ENCODE measurements around the gene SPOPL.

Gene SPOPL

DNA sequence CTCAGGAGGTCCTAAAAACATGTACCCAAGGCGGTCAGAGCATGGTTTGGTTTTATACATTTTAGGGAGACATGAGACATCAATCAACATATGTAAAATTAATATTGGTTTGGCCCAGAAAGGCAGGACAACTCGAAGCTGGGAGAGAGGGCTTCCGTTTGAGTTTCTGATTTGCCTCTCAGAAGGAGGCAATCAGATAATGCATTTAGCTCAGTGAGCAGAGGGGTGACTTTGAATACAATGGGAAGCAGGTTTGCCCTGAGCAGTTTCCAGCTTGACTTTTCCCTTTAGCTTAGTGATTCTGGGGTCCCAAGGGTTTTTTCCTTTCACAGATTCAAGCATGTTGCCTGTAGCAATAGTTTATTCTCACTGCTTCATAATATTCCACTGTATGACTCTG lies 12.6 kb downstream of the SPOPL start:
- TF ChIP-seq ZNF211 (tag by site-specific recombination; IDR thresholded peaks at IDR 0.05; ENCODE audit: low read depth): no peak
- TF ChIP-seq, protein P1, sequence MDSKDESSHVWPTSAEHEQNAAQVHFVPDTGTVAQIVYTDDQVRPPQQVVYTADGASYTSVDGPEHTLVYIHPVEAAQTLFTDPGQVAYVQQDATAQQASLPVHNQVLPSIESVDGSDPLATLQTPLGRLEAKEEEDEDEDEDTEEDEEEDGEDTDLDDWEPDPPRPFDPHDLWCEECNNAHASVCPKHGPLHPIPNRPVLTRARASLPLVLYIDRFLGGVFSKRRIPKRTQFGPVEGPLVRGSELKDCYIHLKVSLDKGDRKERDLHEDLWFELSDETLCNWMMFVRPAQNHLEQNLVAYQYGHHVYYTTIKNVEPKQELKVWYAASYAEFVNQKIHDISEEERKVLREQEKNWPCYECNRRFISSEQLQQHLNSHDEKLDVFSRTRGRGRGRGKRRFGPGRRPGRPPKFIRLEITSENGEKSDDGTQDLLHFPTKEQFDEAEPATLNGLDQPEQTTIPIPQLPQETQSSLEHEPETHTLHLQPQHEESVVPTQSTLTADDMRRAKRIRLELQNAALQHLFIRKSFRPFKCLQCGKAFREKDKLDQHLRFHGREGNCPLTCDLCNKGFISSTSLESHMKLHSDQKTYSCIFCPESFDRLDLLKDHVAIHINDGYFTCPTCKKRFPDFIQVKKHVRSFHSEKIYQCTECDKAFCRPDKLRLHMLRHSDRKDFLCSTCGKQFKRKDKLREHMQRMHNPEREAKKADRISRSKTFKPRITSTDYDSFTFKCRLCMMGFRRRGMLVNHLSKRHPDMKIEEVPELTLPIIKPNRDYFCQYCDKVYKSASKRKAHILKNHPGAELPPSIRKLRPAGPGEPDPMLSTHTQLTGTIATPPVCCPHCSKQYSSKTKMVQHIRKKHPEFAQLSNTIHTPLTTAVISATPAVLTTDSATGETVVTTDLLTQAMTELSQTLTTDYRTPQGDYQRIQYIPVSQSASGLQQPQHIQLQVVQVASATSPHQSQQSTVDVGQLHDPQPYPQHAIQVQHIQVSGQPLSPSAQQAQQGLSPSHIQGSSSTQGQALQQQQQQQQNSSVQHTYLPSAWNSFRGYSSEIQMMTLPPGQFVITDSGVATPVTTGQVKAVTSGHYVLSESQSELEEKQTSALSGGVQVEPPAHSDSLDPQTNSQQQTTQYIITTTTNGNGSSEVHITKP (tag by site-specific recombination; IDR thresholded peaks at IDR 0.05): peak; percentile 15; the same call in 1 of the 2 replicates
- TF ChIP-seq ZNF404 (tag by site-specific recombination; IDR thresholded peaks at IDR 0.05): no peak
- peaks cover 12% of the 10 kb centered on the region for H3K4me1 ChIP-seq (ENCODE audit: control insufficient read depth, insufficient read depth, low read length)
- H3K4me3 ChIP-seq (ENCODE audit: low read depth, low read length): no peak overlapping the region
- CTCF ChIA-PET: no interaction called here
- H3K9me3 ChIP-seq (ENCODE audit: control insufficient read depth, insufficient read depth, low read depth, low read length): no peaks in the 10 kb centered on the region
- no peaks in the 10 kb centered on the region for H3K36me3 ChIP-seq (ENCODE audit: control insufficient read depth in 2 of 2, insufficient read depth in 1 of 2, low read length in 2 of 2)
- POLR2A ChIA-PET: no interaction called here
- no peak overlapping the region for H3K27ac ChIP-seq (ENCODE audit: extremely low read depth, low read depth, low read length)

DNA sequence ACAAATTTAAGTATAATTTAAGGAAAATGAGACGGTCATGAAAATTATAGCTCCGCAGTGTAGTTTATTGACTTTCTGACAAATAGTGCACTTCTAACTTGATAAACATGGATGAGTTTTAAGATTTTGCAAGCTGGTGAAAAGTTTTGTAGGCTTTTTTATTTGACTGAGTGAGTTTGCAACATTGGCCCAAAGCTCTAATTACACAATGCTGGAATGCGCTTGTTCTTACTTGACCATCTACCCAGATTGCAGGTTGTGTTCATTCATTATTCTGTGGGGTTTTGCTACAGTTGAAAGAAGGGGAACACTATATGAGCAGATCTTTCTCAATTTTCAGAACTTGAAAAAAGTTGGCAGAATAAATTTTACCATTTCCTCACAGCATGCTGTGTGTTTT lies 13.5 kb downstream of the SPOPL start:
- peaks cover 12% of the 10 kb centered on the region for H3K4me1 ChIP-seq (ENCODE audit: control insufficient read depth, insufficient read depth, low read length)
- ChIA-PET POLR2A (no interaction called here), CTCF (interaction anchor here (0.7 to 0.8 kb wide), 2 partner anchors 14 to 271 kb away, joined by 3 to 4 read pairs; partner anchors contain the start of gene SPOPL)
- TF ChIP-seq, protein P2, sequence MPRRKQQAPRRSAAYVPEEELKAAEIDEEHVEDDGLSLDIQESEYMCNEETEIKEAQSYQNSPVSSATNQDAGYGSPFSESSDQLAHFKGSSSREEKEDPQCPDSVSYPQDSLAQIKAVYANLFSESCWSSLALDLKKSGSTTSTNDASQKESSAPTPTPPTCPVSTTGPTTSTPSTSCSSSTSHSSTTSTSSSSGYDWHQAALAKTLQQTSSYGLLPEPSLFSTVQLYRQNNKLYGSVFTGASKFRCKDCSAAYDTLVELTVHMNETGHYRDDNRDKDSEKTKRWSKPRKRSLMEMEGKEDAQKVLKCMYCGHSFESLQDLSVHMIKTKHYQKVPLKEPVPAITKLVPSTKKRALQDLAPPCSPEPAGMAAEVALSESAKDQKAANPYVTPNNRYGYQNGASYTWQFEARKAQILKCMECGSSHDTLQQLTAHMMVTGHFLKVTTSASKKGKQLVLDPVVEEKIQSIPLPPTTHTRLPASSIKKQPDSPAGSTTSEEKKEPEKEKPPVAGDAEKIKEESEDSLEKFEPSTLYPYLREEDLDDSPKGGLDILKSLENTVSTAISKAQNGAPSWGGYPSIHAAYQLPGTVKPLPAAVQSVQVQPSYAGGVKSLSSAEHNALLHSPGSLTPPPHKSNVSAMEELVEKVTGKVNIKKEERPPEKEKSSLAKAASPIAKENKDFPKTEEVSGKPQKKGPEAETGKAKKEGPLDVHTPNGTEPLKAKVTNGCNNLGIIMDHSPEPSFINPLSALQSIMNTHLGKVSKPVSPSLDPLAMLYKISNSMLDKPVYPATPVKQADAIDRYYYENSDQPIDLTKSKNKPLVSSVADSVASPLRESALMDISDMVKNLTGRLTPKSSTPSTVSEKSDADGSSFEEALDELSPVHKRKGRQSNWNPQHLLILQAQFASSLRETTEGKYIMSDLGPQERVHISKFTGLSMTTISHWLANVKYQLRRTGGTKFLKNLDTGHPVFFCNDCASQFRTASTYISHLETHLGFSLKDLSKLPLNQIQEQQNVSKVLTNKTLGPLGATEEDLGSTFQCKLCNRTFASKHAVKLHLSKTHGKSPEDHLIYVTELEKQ (tag by site-specific recombination; IDR thresholded peaks at IDR 0.05; ENCODE audit: borderline replicate concordance): no peak
- TF ChIP-seq, protein P3, sequence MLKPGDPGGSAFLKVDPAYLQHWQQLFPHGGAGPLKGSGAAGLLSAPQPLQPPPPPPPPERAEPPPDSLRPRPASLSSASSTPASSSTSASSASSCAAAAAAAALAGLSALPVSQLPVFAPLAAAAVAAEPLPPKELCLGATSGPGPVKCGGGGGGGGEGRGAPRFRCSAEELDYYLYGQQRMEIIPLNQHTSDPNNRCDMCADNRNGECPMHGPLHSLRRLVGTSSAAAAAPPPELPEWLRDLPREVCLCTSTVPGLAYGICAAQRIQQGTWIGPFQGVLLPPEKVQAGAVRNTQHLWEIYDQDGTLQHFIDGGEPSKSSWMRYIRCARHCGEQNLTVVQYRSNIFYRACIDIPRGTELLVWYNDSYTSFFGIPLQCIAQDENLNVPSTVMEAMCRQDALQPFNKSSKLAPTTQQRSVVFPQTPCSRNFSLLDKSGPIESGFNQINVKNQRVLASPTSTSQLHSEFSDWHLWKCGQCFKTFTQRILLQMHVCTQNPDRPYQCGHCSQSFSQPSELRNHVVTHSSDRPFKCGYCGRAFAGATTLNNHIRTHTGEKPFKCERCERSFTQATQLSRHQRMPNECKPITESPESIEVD (tag by site-specific recombination; IDR thresholded peaks at IDR 0.05): peak; percentile 39; the same call in 1 of the 2 replicates
- H3K4me3 ChIP-seq (ENCODE audit: low read depth, low read length): no peak overlapping the region
- H3K36me3 ChIP-seq (ENCODE audit: control insufficient read depth in 2 of 2, insufficient read depth in 1 of 2, low read length in 2 of 2): no peaks in the 10 kb centered on the region
- H3K27ac ChIP-seq (ENCODE audit: extremely low read depth, low read depth, low read length): no peak overlapping the region
- H3K9me3 ChIP-seq (ENCODE audit: control insufficient read depth, insufficient read depth, low read depth, low read length): no peaks in the 10 kb centered on the region

DNA sequence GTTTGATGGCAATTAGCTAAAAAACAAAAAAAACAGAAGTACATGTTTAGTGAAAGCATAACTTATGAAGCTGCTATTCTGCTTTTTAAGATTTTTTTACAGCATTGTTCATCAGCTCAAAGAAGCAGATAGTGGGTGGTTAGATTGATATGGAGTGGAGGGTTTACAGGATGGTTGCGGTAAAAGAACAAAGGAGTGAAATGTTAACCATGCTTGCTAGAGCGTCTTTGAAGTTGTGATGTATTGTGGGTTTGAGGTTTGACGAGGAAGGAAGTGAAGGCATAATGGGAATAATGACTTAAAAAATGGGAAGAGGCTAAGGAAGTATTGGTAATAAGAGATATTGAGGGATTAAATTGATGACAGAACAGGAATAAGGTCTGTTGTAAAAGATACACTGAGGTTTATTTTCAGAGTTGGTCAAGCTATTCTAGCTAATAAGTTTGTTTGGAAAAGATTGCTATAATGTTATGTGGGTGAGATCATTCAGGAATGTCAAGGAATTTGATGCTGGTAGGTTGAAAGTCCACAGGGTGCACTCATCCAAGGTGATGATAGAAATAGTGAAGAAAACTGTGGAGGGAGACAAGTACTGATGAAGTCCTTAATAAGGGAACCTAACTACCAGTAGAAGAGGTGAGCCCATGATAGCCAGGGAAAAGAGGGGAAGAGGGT lies 14.6 kb downstream of the SPOPL start:
- Histone ChIP-seq H3K4me3 (ENCODE audit: low read depth, low read length) (no peak overlapping the region), H3K4me1 (ENCODE audit: control insufficient read depth, insufficient read depth, low read length) (peaks cover 12% of the 10 kb centered on the region), H3K9me3 (ENCODE audit: control insufficient read depth, insufficient read depth, low read depth, low read length) (no peaks in the 10 kb centered on the region), H3K36me3 (ENCODE audit: control insufficient read depth in 2 of 2, insufficient read depth in 1 of 2, low read length in 2 of 2) (no peaks in the 10 kb centered on the region), H3K27ac (ENCODE audit: extremely low read depth, low read depth, low read length) (no peak overlapping the region)
- ChIA-PET POLR2A (no interaction called here), CTCF (interaction anchor here (0.8 kb wide), 1 partner anchor 15 kb away, joined by 4 read pairs; the partner anchor contains the start of gene SPOPL)
- TF ChIP-seq ZNF530 (tag by site-specific recombination; IDR thresholded peaks at IDR 0.05; ENCODE audit: low read depth): no peak
- TF ChIP-seq, protein P4, sequence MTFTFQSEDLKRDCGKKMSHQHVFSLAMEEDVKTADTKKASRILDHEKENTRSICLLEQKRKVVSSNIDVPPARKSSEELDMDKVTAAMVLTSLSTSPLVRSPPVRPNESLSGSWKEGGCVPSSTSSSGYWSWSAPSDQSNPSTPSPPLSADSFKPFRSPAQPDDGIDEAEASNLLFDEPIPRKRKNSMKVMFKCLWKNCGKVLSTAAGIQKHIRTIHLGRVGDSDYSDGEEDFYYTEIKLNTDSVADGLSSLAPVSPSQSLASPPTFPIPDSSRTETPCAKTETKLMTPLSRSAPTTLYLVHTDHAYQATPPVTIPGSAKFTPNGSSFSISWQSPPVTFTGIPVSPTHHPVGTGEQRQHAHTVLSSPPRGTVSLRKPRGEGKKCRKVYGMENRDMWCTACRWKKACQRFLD (tag by site-specific recombination; IDR thresholded peaks at IDR 0.05): no peak
- no peak for TF ChIP-seq ZNF501 (tag by site-specific recombination; IDR thresholded peaks at IDR 0.05)
- TF ChIP-seq TCF7L2 (IDR thresholded peaks at IDR 0.05; ENCODE audit: borderline replicate concordance, low read depth, low read length): no peak
- TF ChIP-seq ZNF791 (tag by site-specific recombination; IDR thresholded peaks at IDR 0.05): no peak
- no peak for TF ChIP-seq ZFP37 (tag by site-specific recombination; IDR thresholded peaks at IDR 0.05)
- TF ChIP-seq ZNF843 (tag by site-specific recombination; IDR thresholded peaks at IDR 0.05): peak; percentile 17; the same call in 1 of the 2 replicates
- TF ChIP-seq ZNF354C (tag by site-specific recombination; IDR thresholded peaks at IDR 0.05; ENCODE audit: borderline replicate concordance, low read depth): no peak
- TF ChIP-seq ZNF169 (tag by site-specific recombination; IDR thresholded peaks at IDR 0.05): no peak
- no peak for TF ChIP-seq ZNF585B (tag by site-specific recombination; IDR thresholded peaks at IDR 0.05)
- no peak for TF ChIP-seq ZNF112 (tag by site-specific recombination; IDR thresholded peaks at IDR 0.05)
- no peak for TF ChIP-seq SP7 (tag by site-specific recombination; IDR thresholded peaks at IDR 0.05)
- TF ChIP-seq ZNF600 (tag by site-specific recombination; IDR thresholded peaks at IDR 0.05): 0 out of 2 replicates have a peak, but pooled peaks have one; percentile 27
- TF ChIP-seq KLF10 (tag by site-specific recombination; IDR thresholded peaks at IDR 0.05): no peak
- TF ChIP-seq ZNF596 (tag by site-specific recombination; IDR thresholded peaks at IDR 0.05): no peak
- TF ChIP-seq ZSCAN30 (tag by site-specific recombination; IDR thresholded peaks at IDR 0.05): no peak
